ENCODE data around the gene TXK. TPM values are rescaled to one million over a fixed set of nuclear protein-coding genes. Genes with fewer than 3 reads are reported as not detected.

The TXK gene
- total RNA-seq, 1 donor from 2014 or later: 0.36 TPM

DNA sequence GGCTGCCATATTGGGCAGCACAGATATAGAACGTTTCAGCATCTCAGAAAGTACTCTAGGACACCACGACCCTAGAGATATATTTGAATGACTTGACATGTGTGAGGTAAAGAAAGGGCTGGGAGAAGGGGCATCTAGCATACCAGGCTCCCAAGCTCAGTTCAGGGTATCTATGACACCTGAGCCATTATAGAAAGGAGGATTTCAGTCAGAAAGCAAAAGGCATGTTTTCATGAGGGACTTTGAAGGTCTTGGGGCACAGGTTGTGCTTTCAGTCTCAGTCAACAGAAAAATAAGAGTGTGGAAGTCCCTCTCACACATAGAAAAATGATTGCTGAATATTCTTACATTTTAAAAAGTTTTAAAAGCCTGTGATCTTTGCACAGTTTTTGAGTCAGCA lies 65.9 kb downstream of the TXK start:
- no peaks in the 10 kb centered on the region for H3K27me3 Mint-ChIP-seq (ENCODE audit: unreplicated experiment)
- no peaks in the 10 kb centered on the region for H3K36me3 Mint-ChIP-seq (ENCODE audit: low read depth, unreplicated experiment)
- DNase-seq (ENCODE audit: low spot score): no peak
- no peaks in the 10 kb centered on the region for H3K9me3 Mint-ChIP-seq (ENCODE audit: unreplicated experiment)
- H3K27ac Mint-ChIP-seq (ENCODE audit: unreplicated experiment): no peak overlapping the region
- no peaks in the 10 kb centered on the region for H3K4me1 Mint-ChIP-seq (ENCODE audit: unreplicated experiment)
- TF ChIP-seq CTCF (IDR thresholded peaks at IDR 0.05; ENCODE audit: unreplicated experiment): no peak
- no peak overlapping the region for H3K4me3 Mint-ChIP-seq (ENCODE audit: unreplicated experiment)

DNA sequence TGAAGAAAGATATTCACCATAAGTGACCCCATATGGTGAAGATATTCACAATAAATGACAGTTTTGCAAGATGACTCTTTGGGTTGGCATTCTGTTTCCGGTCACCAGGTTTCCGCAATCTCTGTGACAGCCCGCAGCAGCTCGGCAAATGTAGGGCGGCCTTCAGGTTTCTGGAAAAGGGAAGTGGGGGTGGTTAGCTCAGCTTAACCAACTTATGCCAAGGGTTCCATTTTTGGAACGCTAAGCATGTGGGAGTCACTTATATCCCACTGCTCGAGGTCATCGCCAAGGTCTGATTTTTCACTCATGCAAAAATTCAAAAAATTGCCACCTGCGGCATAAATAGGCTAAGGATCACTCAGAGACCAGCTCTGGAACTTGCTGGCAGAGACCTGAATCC lies 66.5 kb downstream of the TXK start:
- H3K27ac Mint-ChIP-seq (ENCODE audit: unreplicated experiment): no peak overlapping the region
- H3K4me1 Mint-ChIP-seq (ENCODE audit: unreplicated experiment): no peaks in the 10 kb centered on the region
- DNase-seq (ENCODE audit: low spot score): no peak
- no peaks in the 10 kb centered on the region for H3K27me3 Mint-ChIP-seq (ENCODE audit: unreplicated experiment)
- no peak overlapping the region for H3K4me3 Mint-ChIP-seq (ENCODE audit: unreplicated experiment)
- H3K36me3 Mint-ChIP-seq (ENCODE audit: low read depth, unreplicated experiment): no peaks in the 10 kb centered on the region
- no peaks in the 10 kb centered on the region for H3K9me3 Mint-ChIP-seq (ENCODE audit: unreplicated experiment)
- no peak for TF ChIP-seq CTCF (IDR thresholded peaks at IDR 0.05; ENCODE audit: unreplicated experiment)

DNA sequence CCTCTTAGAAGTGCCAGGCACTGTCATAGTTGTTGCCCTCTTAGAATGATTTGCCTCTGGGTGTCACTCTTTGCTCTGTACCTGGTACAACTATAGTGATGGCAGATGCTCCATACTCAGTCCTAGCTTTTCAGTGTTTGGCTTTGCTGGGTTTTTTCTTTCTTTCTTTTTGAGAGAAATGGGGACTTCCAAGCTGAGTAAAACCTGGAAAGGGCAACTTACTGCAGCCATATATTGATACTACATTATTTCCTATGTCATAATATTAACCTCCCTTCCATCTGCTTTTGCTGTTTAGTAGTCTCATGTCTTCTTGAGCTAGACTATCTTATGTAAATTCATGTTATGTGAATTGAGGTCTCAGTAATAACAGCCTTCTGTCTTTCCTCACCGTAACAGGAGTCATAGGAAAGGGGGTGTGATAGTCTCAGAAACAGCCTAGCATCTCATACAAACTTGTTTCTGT lies 68.4 kb downstream of the TXK start:
- no peak overlapping the region for H3K27ac Mint-ChIP-seq (ENCODE audit: unreplicated experiment)
- no peaks in the 10 kb centered on the region for H3K36me3 Mint-ChIP-seq (ENCODE audit: low read depth, unreplicated experiment)
- DNase-seq (ENCODE audit: low spot score): no peak
- TF ChIP-seq CTCF (IDR thresholded peaks at IDR 0.05; ENCODE audit: unreplicated experiment): no peak
- no peak overlapping the region for H3K4me3 Mint-ChIP-seq (ENCODE audit: unreplicated experiment)
- no peaks in the 10 kb centered on the region for H3K9me3 Mint-ChIP-seq (ENCODE audit: unreplicated experiment)
- no peaks in the 10 kb centered on the region for H3K27me3 Mint-ChIP-seq (ENCODE audit: unreplicated experiment)
- H3K4me1 Mint-ChIP-seq (ENCODE audit: unreplicated experiment): peaks cover 7% of the 10 kb centered on the region

DNA sequence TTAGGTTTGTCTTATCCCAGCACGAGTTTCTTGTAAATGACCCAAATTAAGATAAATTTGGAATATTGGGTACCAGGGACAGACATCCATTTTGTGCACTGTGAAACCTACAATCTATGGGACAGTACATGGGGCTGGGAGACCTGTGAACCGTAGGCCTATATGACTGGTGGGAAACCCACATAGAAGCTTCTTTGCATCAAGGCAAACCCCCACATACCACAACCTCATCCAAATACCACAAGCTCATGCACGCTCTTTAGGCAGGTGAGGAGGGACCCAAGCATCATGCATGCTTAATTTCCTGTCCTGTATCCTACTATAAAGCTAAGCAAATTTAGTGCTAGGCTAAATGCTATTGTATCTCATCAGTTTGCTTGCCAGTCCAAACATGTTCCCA lies 69.7 kb downstream of the TXK start:
- Mint-ChIP-seq H3K27me3 (ENCODE audit: unreplicated experiment) (no peaks in the 10 kb centered on the region), H3K4me3 (ENCODE audit: unreplicated experiment) (no peak overlapping the region), H3K9me3 (ENCODE audit: unreplicated experiment) (peaks cover under 1% of the 10 kb centered on the region), H3K4me1 (ENCODE audit: unreplicated experiment) (peaks cover 7% of the 10 kb centered on the region), H3K27ac (ENCODE audit: unreplicated experiment) (no peak overlapping the region), H3K36me3 (ENCODE audit: low read depth, unreplicated experiment) (no peaks in the 10 kb centered on the region)
- no peak for TF ChIP-seq CTCF (IDR thresholded peaks at IDR 0.05; ENCODE audit: unreplicated experiment)
- DNase-seq (ENCODE audit: low spot score): no peak

DNA sequence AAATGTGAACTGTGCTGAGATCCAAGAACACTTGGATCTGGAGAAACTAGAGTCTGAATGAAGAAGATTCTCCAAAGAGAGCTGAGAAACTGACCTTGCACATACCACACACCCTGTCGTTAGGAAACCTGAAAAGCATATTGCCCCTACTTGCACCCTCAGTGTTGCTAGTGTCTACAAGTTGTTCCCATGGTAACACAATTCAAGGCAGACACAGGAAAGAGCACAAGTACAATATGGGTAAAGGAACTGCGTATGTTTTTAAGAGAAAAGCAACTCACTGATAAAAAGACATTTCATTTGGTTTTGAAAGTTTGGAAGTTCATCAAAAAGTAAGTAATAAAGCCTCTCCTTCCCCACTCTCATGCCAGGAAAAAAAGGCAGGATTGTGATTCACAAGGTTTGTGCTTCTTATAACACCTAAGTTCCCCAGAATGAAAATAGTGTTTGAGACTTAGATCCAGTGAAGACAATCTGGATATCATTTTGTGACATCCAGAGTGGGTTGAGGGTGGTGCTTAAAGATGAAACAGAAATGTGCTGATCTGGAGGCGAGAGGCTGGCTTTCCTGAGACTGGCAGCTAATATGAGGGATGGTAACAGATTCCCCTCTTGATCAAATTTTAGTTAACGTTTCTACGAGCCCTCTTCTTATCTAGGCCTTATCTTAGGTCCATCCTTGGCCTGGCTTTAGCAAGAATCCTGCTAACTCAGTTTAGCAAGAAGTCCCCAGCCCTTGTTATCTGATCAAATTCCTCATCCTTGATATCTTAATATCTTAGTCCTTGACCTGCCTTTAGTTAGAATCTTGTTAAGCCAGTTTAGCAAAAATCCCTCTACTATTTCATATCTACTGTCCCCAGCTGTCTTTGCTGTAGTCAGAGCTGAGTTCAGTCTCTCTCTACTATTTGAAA lies 75.2 kb downstream of the TXK start:
- Mint-ChIP-seq H3K36me3 (ENCODE audit: low read depth, unreplicated experiment) (no peaks in the 10 kb centered on the region), H3K9me3 (ENCODE audit: unreplicated experiment) (peaks cover 5% of the 10 kb centered on the region), H3K4me3 (ENCODE audit: unreplicated experiment) (no peak overlapping the region), H3K27ac (ENCODE audit: unreplicated experiment) (no peak overlapping the region), H3K27me3 (ENCODE audit: unreplicated experiment) (no peaks in the 10 kb centered on the region), H3K4me1 (ENCODE audit: unreplicated experiment) (peaks cover 7% of the 10 kb centered on the region)
- DNase-seq (ENCODE audit: low spot score): no peak
- TF ChIP-seq CTCF (IDR thresholded peaks at IDR 0.05; ENCODE audit: unreplicated experiment): no peak
